T-helper 1 cell treated with Interleukin-12 subunit alpha and Interleukin-12 subunit beta and Interleukin-4 antibody, amounts not matched to agents 30 μg/mL and 1 μg/mL, for 36 hours (primary cell): ENCODE data around the gene MGAT5.

Experiments
- H3K27ac Mint-ChIP-seq: one replicate; pipeline ENCODE4 v1.8.0; 2021; ENCODE audit warnings: mild to moderate bottlenecking, mixed read lengths
- H3K27me3 Mint-ChIP-seq: one replicate; pipeline ENCODE4 v1.8.0; 2021; ENCODE audit warnings: low read depth, mixed read lengths
- H3K36me3 Mint-ChIP-seq: one replicate; pipeline ENCODE4 v1.8.0; 2021; ENCODE audit warnings: low read depth, mixed read lengths
- H3K4me1 Mint-ChIP-seq: one replicate; pipeline ENCODE4 v1.8.0; 2021; ENCODE audit warnings: low read depth, mixed read lengths
- H3K4me3 Mint-ChIP-seq: one replicate; pipeline ENCODE4 v1.8.0; 2021; ENCODE audit warnings: mild to moderate bottlenecking, moderate library complexity, mixed read lengths
- H3K9me3 Mint-ChIP-seq: one replicate; pipeline ENCODE4 v1.8.0; 2021; ENCODE audit warnings: mixed read lengths

MGAT5 gene

DNA sequence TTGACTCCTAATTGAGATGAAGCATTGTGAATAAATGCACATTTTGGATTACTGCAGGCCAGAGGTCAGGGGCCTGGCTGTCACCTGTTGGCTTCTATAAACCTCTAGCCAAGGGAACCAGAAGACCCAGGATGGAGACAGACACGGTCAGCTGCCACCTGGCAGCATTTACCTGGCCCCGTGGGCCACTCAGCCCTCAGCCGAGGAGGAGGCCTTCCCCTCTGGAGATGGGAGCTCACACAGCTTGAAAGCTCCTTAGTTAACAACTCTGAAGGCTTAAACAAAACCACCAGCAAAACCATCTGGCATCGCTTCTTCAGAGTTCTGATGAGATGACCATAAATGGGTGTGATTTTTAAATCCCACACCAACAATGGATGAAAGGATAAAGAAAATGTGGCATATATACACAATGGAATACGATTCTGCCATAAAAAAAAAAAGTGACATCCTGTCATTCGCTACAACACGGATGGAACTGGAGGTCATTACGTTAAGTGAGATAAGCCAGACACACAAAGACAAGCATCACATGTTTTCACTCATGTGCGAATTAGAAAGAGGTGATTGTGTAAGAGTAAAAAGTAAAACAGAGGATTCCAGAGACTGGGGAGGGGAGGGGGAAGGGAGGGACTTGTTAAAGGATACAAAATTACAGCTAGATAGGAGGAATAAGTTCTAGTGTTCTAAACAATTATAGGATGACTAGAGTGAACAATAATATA, 246.5 kb downstream of the MGAT5 start:
- H3K9me3 Mint-ChIP-seq = no peaks in the 10 kb centered on the region
- no peaks in the 10 kb centered on the region for H3K36me3 Mint-ChIP-seq
- H3K27ac Mint-ChIP-seq = no peak overlapping the region
- H3K4me3 Mint-ChIP-seq = no peak overlapping the region
- no peaks in the 10 kb centered on the region for H3K27me3 Mint-ChIP-seq
- H3K4me1 Mint-ChIP-seq = no peaks in the 10 kb centered on the region

DNA sequence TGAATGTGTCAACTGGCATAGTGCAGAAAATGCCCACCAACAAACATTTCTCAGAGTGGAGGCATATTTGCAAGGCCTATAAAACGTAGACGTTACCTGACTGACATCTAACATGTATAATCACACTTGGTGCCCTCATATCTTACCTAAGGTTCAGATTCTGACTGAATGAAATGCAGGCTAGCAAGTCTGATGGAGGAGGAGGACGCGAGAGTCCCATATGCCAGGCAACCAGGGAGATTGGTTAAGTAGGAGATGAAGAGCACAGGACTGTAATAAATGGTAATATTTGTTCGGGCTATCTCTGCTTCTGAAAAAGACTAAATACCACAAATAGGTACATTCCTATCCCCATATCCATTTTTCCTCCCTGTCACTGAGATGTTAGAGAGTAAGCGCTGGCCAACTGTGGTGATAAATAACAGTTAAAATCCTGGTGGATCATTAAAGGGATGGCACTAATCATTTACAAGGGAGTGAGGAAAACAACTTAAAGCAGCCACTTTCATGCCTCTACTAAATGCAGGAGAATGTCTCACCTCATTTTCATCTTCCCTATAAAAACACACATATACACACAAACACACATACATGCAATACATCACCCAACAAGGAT, 247.7 kb downstream of the MGAT5 start:
- H3K4me3 Mint-ChIP-seq = no peak overlapping the region
- no peaks in the 10 kb centered on the region for H3K27me3 Mint-ChIP-seq
- no peak overlapping the region for H3K27ac Mint-ChIP-seq
- no peaks in the 10 kb centered on the region for H3K4me1 Mint-ChIP-seq
- no peaks in the 10 kb centered on the region for H3K36me3 Mint-ChIP-seq
- no peaks in the 10 kb centered on the region for H3K9me3 Mint-ChIP-seq

DNA sequence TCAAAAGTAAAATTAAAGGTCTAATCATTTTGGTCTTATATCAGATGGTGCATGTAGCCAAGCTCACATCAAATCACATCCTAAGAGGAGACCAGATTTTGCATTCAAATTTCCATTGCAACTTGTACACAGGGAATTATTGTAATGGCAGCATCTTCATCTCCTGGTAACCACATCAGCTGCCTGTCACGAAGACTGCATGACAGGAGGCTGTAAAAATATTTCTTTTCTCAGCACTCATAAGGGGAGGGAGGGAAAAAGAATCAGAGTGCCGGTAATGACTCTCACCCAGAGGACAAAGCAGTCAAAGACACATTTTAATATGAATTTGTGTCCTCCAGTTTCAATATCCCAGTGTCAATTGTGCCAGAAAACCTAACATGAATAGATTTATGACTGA, 248.2 kb downstream of the MGAT5 start:
- no peak overlapping the region for H3K27ac Mint-ChIP-seq
- H3K4me3 Mint-ChIP-seq = no peak overlapping the region
- no peaks in the 10 kb centered on the region for H3K27me3 Mint-ChIP-seq

More for the DNA sequence above, 248.2 kb downstream of the MGAT5 start:
- Mint-ChIP-seq H3K36me3 (no peaks in the 10 kb centered on the region), H3K9me3 (no peaks in the 10 kb centered on the region), H3K4me1 (no peaks in the 10 kb centered on the region)
